Activated CD8-positive, alpha-beta memory T cell treated with anti-CD3 and anti-CD28 coated beads for 1 hour (primary cell): Measurements from ENCODE around the gene FIGNL2.
"Not testable (repeated sequence)": the region's sequence is repeated elsewhere in the genome, so short reads cannot be mapped to it uniquely, and the experiment has no call there.

Experiments
- DNase-seq, 2 donors: peaks; one replicate each; pipeline ENCODE4 v3.0.0-alpha.2; 2020; ENCODE audit warnings: low read depth in 1 of 2; ENCODE audit errors: extremely low read depth in 1 of 2

FIGNL2 gene

DNA sequence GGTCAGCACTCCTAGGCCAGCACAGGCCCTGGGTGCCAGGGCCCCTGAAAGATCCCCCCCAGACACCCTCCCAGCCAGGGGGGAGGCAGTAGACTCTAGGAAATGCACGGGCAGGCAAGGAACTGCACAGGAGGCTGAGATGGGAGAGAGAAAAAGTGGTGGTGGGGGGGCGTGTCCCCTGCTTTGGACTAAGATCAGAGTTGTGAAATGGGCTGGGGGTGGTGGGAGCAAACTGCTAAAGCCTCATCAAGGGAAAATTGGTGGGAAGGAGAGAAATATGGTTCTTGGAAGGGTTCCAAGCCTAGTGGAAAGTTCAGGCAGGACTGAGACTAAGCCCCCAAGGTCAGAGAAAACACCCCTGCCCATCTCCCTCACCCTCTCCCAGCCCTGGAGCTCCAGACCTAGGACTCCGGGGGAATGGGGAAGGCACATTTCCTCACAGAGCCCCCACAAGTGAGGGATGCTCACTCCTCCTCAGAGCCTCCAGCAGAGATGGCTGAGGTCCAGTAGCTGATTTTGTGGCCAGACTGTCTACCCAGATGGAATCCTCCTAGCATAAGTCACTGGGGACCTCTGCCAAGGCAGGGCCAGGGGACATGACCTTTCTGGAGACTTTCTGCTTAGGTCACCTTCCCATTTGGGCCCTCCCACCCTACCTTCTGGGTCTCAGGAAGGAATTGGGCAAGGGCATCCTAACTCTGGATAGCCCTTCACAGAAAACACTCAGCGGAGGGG, 29.8 kb downstream of the FIGNL2 start:
- DNase-seq: no peak

DNA sequence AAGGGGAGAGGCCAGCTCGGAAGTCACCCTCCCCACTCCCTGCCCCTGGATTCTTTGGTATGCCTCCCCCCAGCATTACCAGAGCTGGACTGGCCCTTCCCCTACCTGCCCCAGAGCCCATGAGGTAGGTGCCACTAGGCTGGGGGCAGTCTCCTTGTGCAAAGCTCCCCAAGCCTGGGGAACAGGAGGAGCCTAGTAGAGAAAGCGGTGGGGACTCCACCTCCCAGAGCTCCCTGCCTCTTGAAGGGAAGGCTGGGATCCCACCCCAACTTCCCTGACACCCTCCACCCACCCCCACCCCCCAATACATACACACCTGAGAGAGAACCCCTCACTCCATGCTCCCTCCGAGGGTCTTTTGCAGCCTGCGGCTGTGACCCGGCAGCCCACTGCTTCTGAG, 30.4 kb downstream of the FIGNL2 start:
- no peak for DNase-seq

DNA sequence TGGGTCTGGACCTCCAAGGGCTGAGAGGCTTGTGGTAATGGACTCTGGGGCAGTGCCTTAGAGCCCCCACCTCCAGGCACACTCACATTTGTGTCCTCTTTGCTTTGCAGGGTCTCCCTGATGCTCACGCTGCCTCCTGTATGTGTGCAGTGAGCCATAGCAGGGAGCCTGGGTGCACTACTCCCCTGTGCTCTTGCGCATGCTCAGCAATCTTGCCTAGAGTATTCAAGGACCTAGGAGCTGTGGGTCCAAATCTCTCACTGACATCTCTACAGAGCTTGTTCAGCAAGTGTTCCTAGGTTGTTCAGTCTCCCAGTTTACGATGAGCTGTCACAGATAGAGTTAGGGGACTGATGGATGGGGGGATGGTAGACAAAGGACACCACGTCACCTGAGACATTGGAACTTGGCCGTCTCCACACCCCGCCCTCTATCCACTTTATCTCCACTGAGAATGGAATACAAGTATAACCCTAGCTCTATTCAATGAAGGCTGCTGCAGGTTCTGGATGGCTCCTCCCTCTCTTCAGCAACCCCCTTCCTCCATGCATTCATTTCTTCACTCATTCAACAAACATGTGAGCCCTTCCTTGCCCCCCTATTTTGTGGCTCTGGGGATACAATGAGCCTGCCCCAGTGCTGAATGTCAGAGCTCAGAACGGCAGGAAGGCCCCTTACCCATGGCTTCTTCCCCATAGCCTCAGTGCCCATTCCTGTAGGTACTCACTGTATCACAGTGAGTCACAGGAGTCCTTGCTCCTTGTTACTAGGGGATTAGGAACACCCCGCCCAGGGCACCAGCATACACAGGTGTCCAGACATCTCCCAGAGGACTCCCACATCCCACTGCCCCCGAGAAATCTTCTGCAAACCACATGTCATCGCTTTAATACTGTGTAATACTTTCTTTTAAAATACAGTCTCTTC, 31.2 kb downstream of the FIGNL2 start:
- DNase-seq: no peak

GRCh38 chr12:51815571-51815970, 32.9 kb downstream of the FIGNL2 start:
- DNase-seq: no peak

DNA sequence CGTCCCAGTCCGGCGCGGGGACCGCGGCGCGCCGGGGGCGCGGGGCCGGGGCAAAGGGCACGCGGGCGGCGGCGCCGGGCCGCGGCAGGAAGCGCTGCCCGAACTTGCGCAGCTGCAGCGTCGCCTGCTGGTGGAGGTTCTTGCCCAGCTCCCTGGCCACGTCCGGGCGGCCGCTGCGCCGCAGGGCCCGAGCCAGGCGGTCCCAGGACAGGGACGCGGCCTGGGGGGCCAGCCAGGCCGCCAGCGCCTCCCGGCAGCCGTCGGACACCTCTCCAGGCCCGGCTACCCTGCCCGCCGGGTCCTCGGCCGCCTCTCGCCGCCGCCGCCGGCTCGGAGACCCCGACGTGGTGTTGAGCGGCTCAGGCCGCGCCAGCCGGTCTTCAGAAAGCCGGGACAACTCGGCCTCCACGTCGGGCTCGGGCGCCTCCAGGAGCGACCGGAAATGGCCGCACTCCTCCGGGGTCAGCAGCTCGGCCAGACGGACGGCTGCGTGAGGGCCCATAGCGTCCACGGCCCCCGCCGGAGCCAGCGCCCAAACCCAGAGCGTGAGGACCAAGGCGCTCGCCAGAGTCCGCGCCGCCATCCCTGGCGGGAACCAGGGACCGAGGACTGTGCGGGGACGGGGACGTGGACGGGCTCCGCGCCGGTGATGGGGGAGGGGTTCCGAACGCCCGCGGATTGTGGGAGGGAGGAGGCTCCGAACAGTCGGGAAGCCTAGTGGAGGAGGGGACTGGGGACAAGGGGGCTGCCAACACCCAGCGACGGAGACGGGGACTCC, 34.0 kb downstream of the FIGNL2 start:
- peak in 1 of 2 donors; percentile 50 for DNase-seq

DNA sequence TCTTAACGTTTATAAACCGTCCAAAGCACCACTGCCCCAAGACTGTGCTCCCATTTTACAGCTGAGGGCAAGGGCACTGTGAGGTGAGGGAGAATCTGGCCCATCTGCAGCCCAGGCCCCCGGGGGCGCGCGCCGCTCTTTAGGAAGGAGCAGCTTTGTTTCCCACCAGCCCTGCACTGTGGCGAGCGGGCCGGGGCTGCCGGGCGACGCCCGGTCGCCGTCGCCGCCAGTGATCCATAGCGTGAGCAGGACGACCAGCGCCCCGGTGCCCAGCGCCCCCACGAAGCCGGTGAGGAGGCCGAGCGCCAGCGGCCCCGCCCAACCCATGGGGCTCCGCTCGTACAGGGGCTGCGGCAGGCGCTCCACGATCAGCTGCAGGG, 34.6 kb downstream of the FIGNL2 start:
- no peak for DNase-seq

DNA sequence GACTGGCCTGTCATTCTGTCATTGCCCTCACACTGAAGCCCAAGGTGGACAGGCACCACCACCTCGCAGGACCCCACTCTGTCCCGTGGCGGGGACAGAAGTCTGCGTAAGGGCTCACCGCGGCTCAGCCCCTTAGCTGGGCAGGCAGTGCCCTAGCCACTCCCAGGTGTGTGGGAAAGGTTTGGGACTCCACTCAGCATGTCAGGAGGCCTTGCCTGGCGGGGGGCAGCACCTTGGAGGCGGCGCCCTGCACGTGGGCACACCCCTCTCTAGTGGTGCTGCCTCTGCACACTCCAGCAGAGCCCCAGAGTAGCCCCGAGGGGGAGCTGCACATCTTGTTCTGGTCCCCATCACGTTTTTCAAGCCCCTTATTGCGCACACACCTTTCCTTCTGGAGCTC, 35.6 kb downstream of the FIGNL2 start:
- no peak for DNase-seq

DNA sequence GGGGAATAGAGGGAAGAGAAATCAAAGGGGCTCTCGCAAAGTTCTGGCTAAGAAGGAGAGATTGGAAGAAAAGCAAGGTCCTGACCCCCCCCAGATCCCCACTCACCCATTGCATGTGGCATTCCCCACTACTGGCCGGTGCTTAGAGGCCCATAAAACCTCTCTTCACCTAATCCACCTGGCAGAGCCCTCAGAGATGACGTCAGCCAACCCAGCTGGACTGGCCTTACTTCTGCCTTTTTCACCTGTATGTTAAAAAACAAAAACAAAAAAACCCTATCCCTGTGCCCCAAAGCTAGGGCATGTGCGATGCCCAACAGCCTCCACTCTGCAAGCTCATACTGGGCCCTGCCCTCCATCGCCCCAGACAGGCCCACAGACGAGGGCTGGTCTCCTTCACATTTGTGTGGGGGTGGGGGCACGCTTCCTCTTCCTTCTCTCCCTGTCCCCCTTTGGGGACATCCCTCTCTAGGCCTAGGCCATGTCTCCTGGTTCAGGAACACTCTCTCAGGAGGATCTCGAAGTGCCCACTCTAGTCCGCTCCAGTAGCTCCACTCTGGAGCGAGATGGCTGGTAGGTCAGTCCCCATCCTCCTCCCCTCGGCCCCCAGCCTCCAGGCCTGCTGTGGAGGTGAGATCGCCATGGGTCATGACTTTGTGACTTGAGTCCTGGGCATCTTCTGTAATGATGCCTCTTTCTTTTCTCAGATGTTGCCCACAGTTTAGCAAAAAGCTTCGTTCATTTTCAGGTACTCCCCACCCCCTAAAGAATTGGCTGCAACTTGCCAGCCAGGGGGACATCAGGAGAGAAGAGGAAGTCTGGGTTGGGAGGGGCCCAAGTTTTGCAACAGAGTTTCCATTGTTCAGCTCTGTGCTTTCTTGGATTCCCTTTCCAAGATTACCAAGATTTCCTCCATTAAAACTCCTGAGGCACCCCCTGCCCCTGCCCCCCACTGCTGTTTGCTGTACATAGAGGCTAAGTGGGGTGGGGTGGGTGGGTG, 37.0 kb downstream of the FIGNL2 start:
- no peak for DNase-seq

- DNase-seq: no peak
Measured at GRCh38 chr12:51809193-51809592, 39.3 kb downstream of the FIGNL2 start.

DNA sequence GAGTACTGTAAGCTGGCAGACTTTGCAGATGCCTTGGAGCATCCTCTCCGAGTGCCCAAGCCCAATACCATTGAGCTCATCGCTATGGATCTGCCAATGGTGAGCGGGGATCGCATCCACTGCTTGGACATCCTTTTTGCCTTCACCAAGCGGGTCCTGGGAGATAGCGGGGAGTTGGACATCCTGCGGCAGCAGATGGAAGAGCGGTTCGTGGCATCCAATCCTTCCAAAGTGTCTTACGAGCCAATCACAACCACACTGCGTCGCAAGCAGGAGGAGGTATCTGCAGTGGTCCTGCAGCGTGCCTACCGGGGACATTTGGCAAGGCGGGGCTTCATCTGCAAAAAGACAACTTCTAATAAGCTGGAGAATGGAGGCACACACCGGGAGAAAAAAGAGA, 41.6 kb downstream of the FIGNL2 start:
- DNase-seq: no peak

- DNase-seq: no peak
Measured at GRCh38 chr12:51801027-51801426, 47.5 kb downstream of the FIGNL2 start.

DNA sequence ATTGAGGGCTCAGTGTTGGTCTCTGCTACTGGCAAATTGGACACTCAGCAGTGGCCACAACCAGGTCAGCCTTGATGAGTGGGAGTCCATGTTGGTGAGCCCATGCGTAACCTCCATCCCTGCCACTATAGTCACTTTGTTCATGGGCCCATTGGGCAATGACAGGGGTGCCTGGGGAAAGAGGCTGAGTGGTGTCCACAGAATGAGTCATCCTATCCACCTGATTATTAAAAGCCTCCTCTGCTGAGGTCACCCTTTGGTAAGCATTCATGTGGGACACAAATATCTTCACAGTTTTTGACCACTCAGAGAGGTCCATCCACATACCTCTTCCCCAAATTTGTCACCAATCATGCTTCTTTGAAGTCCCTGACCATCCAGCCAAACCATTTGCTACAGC, 50.0 kb downstream of the FIGNL2 start:
- DNase-seq: no peak

- not testable (repeated sequence) for DNase-seq
Measured at GRCh38 chr12:51798051-51798450, 50.5 kb downstream of the FIGNL2 start.

GRCh38 chr12:51797301-51797700, 51.2 kb downstream of the FIGNL2 start:
- DNase-seq: no peak

GRCh38 chr12:51793201-51793600, 55.3 kb downstream of the FIGNL2 start:
- DNase-seq: no peak

- DNase-seq: no peak
Measured at GRCh38 chr12:51792417-51792816, 56.1 kb downstream of the FIGNL2 start.

DNA sequence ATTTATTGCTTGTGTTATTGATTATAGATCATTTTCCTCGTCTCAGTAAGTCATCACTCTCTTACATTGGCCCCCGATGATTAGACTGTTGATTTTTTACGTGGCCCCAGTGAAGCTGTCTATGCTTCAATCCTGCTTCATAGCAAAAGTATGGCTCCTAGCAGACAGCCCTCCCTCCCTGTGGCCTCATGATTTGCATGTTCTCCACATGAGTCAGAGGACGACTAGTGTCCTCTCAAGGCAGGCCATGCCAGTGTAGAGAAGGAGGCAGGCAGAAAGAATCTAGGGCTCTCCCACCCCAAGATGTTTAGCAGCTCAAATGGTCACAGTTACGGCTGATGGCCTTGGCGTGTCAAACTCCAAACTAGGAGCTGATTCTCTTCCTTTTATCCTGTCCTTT, 59.6 kb downstream of the FIGNL2 start:
- no peak for DNase-seq

- no peak for DNase-seq
Measured at GRCh38 chr12:51785906-51786305, 62.6 kb downstream of the FIGNL2 start.

DNA sequence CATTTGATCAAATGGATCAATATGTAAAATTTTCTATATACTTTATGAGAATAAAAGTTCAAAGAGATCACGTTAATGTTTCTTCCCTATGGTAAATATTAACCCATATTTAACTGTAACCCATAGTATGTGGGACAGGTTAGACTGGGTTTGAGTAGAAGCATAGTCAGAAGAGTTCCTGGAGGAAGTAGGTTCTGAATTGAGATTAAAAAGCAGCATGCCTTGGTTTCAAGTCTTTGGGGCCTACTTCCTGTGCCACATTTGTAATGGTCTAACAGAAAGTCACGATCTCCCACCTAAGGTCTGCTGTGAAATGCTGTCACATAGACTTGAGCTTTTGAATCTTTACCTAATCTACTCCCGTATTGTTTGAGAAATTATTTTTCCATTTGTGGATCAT, 63.8 kb downstream of the FIGNL2 start:
- DNase-seq: no peak

GRCh38 chr12:51779876-51780275, 68.6 kb downstream of the FIGNL2 start:
- no peak for DNase-seq
